Smooth muscle cell of the umbilical artery (primary cell): Measurements from ENCODE around the gene INVS. TPM values are rescaled to one million over a fixed set of nuclear protein-coding genes. Genes with fewer than 3 reads are reported as not detected.

Experiments used
- total RNA-seq: library from RNA; depleted of rRNA; stranded (reverse); fragments of >200 nt; gene quantifications from 2 replicates; pipeline ENCODE4 v1.2.3, GENCODE V29; 2014

INVS gene
- total RNA-seq, result 31.4 and 32.4 TPM in 2 replicates

GRCh38 chr9:100098887-100099721, at the start of gene INVS, which contains the start of gene ERP44:
TSS of gene INVS (plus strand) at chr9:100099243. CDS start at chr9:100104522, 5,279 bp downstream.
TSS of gene ERP44 (minus strand) at chr9:100099000. CDS start at chr9:100098840, 160 bp downstream.

Other genes starting within 250 kb of the INVS start
- 14.8 and 18.6 TPM in 2 replicates for gene STX17, start 192.6 kb upstream of the INVS start, total RNA-seq
- 19.0 and 21.4 TPM in 2 replicates for gene ERP44, start 243 bp upstream of the INVS start, total RNA-seq